ENCODE results near the gene C11orf97. TPM values are rescaled to one million over a fixed set of nuclear protein-coding genes. Genes with fewer than 3 reads are reported as not detected.

The C11orf97 gene
- total RNA-seq, 1 experiment from 2014 or later, result not detected

- peaks cover 6% of the 10 kb centered on the region for H3K36me3 Mint-ChIP-seq (ENCODE audit: insufficient read depth, unreplicated experiment)
- H3K9me3 Mint-ChIP-seq (ENCODE audit: low read depth, unreplicated experiment), result no peaks in the 10 kb centered on the region
- TF ChIP-seq CTCF (IDR thresholded peaks at IDR 0.05; ENCODE audit: unreplicated experiment), result no peak
- CTCF ChIA-PET, result no interaction called here
- no peak for DNase-seq
- no TSS peak for BruUV-seq (replicated peaks)
- no peak overlapping the region for H3K4me3 Mint-ChIP-seq (ENCODE audit: low read depth, unreplicated experiment)
- H3K4me1 Mint-ChIP-seq (ENCODE audit: low read depth, unreplicated experiment), result no peaks in the 10 kb centered on the region
- no peaks in the 10 kb centered on the region for H3K27me3 Mint-ChIP-seq (ENCODE audit: unreplicated experiment)
- H3K27ac Mint-ChIP-seq (ENCODE audit: unreplicated experiment), result no peak overlapping the region
- intact Hi-C loops (cut with micrococcal nuclease; ENCODE audit: unreplicated experiment), result no loop called here
These were observed 30.9 kb upstream of the C11orf97 start for GRCh38 chr11:94481342-94481741.

- no TSS peak for BruUV-seq (replicated peaks)
- peaks cover 11% of the 10 kb centered on the region for H3K36me3 Mint-ChIP-seq (ENCODE audit: insufficient read depth, unreplicated experiment)
- no peaks in the 10 kb centered on the region for H3K27me3 Mint-ChIP-seq (ENCODE audit: unreplicated experiment)
- H3K4me3 Mint-ChIP-seq (ENCODE audit: low read depth, unreplicated experiment), result no peak overlapping the region
- CTCF ChIA-PET, result no interaction called here
- intact Hi-C loops (cut with micrococcal nuclease; ENCODE audit: unreplicated experiment), result no loop called here
- no peaks in the 10 kb centered on the region for H3K4me1 Mint-ChIP-seq (ENCODE audit: low read depth, unreplicated experiment)
- no peak for TF ChIP-seq CTCF (IDR thresholded peaks at IDR 0.05; ENCODE audit: unreplicated experiment)
- no peak for DNase-seq
- H3K27ac Mint-ChIP-seq (ENCODE audit: unreplicated experiment), result no peak overlapping the region
- no peaks in the 10 kb centered on the region for H3K9me3 Mint-ChIP-seq (ENCODE audit: low read depth, unreplicated experiment)
These were observed 26.2 kb upstream of the C11orf97 start for GRCh38 chr11:94486068-94486467.

- TF ChIP-seq CTCF (IDR thresholded peaks at IDR 0.05; ENCODE audit: unreplicated experiment), result no peak
- Mint-ChIP-seq H3K4me3 (ENCODE audit: low read depth, unreplicated experiment) (peak within 1 kb of the TSS; percentile 81), H3K27ac (ENCODE audit: unreplicated experiment) (peak within 1 kb of the TSS; percentile 86), H3K9me3 (ENCODE audit: low read depth, unreplicated experiment) (no peaks in the 10 kb centered on the region), H3K27me3 (ENCODE audit: unreplicated experiment) (no peaks in the 10 kb centered on the region), H3K36me3 (ENCODE audit: insufficient read depth, unreplicated experiment) (peaks cover 31% of the 10 kb centered on the region), H3K4me1 (ENCODE audit: low read depth, unreplicated experiment) (peaks cover 8% of the 10 kb centered on the region)
- DNase-seq, result peak; percentile 93
- no TSS peak for BruUV-seq (replicated peaks)
- intact Hi-C loops (cut with micrococcal nuclease; ENCODE audit: unreplicated experiment), result loop anchor here (5.0 kb wide), 1 partner anchor 216 kb away; no protein-coding TSS in a partner anchor
- CTCF ChIA-PET, result interaction anchor here (0.6 to 1.3 kb wide), 2 partner anchors 189 to 598 kb away, joined by 4 read pairs; no protein-coding TSS in a partner anchor
These were observed 18.8 kb upstream of the C11orf97 start, which contains the start of the genes ANKRD49 and MRE11 for GRCh38 chr11:94493281-94494125. TSS of gene ANKRD49 (plus strand) at chr11:94493984. CDS start at chr11:94496694, 2,710 bp downstream. TSS of gene MRE11 (minus strand) at chr11:94493844. CDS start at chr11:94492801, 1,043 bp downstream.

- Mint-ChIP-seq H3K4me1 (ENCODE audit: low read depth, unreplicated experiment) (peaks cover 8% of the 10 kb centered on the region), H3K9me3 (ENCODE audit: low read depth, unreplicated experiment) (no peaks in the 10 kb centered on the region), H3K27me3 (ENCODE audit: unreplicated experiment) (no peaks in the 10 kb centered on the region), H3K4me3 (ENCODE audit: low read depth, unreplicated experiment) (peak overlapping the region; percentile 81), H3K27ac (ENCODE audit: unreplicated experiment) (peak overlapping the region; percentile 86), H3K36me3 (ENCODE audit: insufficient read depth, unreplicated experiment) (peaks cover 28% of the 10 kb centered on the region)
- TF ChIP-seq CTCF (IDR thresholded peaks at IDR 0.05; ENCODE audit: unreplicated experiment), result no peak
- BruUV-seq (replicated peaks), result no TSS peak
- no peak for DNase-seq
- intact Hi-C loops (cut with micrococcal nuclease; ENCODE audit: unreplicated experiment), result loop anchor here (5.0 kb wide), 1 partner anchor 217 kb away; no protein-coding TSS in a partner anchor
- CTCF ChIA-PET, result interaction anchor here (0.6 to 1.3 kb wide), 2 partner anchors 188 to 599 kb away, joined by 4 read pairs; no protein-coding TSS in a partner anchor
These were observed 18.1 kb upstream of the C11orf97 start for GRCh38 chr11:94494126-94494680.

Data from Calu3 (cell line).